Activated CD4-positive, alpha-beta T cell treated with anti-CD3 and anti-CD28 coated beads for 4 hours (primary cell): Measurements from ENCODE around the gene KRT81.

Experiments
- DNase-seq, 2 donors: peaks; one replicate each; pipeline ENCODE4 v3.0.0-alpha.2; 2020

The KRT81 gene

GRCh38 chr12:52238916-52239646, 52.3 kb downstream of the KRT81 start:
- no peak for DNase-seq

- DNase-seq, result no peak
These were observed 53.0 kb downstream of the KRT81 start for GRCh38 chr12:52238207-52238840.

GRCh38 chr12:52236386-52237050, 54.8 kb downstream of the KRT81 start:
- no peak for DNase-seq
